A673 (cell line): ENCODE results near the gene SLC35E4. TPM values are rescaled to one million over a fixed set of nuclear protein-coding genes. Genes with fewer than 3 reads are reported as not detected.

Source experiments
- BruUV-seq: library from RNA; stranded (reverse); fragments of 400-500 nt; replicated peaks from 2 replicates; lab custom pipeline; 2021; lab: Mats Ljungman, UMichigan
- CTCF ChIA-PET: fragments of 300-600 bp; sonication (Branson Sonifier 250); formaldehyde crosslinking; loops from one replicate; lab custom pipeline; 2022; ENCODE audit warnings: antibody characterized with exemption; lab: Charles Lee
- POLR2A ChIA-PET: fragments of 300-600 bp; sonication (Branson Sonifier 250); formaldehyde crosslinking; loops from one replicate; lab custom pipeline; 2022; ENCODE audit warnings: antibody characterized with exemption; ENCODE audit not compliant: low non-redundant PET; lab: Charles Lee
- DNase-seq: peaks from one replicate; pipeline ENCODE4 v3.0.0-alpha.2; 2015; ENCODE audit warnings: low spot score
- H3K27ac ChIP-seq: fragments of 200-600 bp; sonication (generic); 2 replicates; pipeline ENCODE4 v1.5.1; 2016; ENCODE audit warnings: mixed run types, low read depth, mild to moderate bottlenecking, mixed read lengths, antibody characterized with exemption, low read length; ENCODE audit not compliant: poor library complexity, severe bottlenecking
- H3K27me3 ChIP-seq: fragments of 200-600 bp; sonication (generic); replicated peaks from 2 replicates; pipeline ENCODE4 v1.6.1; 2017; ENCODE audit warnings: mixed run types, low read depth, mild to moderate bottlenecking, mixed read lengths, antibody characterized with exemption, low read length; ENCODE audit not compliant: insufficient read depth, poor library complexity
- H3K36me3 ChIP-seq: fragments of 200-600 bp; sonication (generic); 2 replicates; pipeline ENCODE4 v1.6.1; 2016; ENCODE audit warnings: mixed run types, mild to moderate bottlenecking, mixed read lengths, antibody characterized with exemption, low read length; ENCODE audit not compliant: insufficient read depth, poor library complexity, severe bottlenecking
- H3K4me1 ChIP-seq: fragments of 200-600 bp; sonication (generic); 2 replicates; pipeline ENCODE4 v1.6.1; 2017; ENCODE audit warnings: mixed run types, mild to moderate bottlenecking, mixed read lengths, antibody characterized with exemption, low read length; ENCODE audit not compliant: insufficient read depth, poor library complexity, severe bottlenecking
- H3K4me3 ChIP-seq: fragments of 200-600 bp; sonication (generic); 2 replicates; pipeline ENCODE4 v1.5.1; 2016; ENCODE audit warnings: low read depth, mixed run types, mild to moderate bottlenecking, mixed read lengths, low read length; ENCODE audit not compliant: poor library complexity, severe bottlenecking
- H3K9me3 ChIP-seq: fragments of 200-600 bp; sonication (generic); 2 replicates; pipeline ENCODE4 v1.6.1; 2016; ENCODE audit warnings: mixed run types, low read depth, mild to moderate bottlenecking, mixed read lengths, antibody characterized with exemption, low read length; ENCODE audit not compliant: poor library complexity, severe bottlenecking
- EZH2 ChIP-seq: fragments of 200-600 bp; sonication (generic); IDR thresholded peaks from 2 replicates; pipeline ENCODE4 v1.6.1; 2017; ENCODE audit warnings: borderline replicate concordance, low read depth, mild to moderate bottlenecking, mixed read lengths, antibody characterized with exemption, low read length; ENCODE audit not compliant: poor library complexity, severe bottlenecking
- intact Hi-C: fragments of 100-400 bp; cut with micrococcal nuclease; formaldehyde crosslinking; loops from one replicate; pipeline ENCODE4 v1.10.0; 2022; ENCODE audit not compliant: unreplicated experiment
- total RNA-seq: library from RNA; stranded (reverse); gene quantifications from 2 replicates; pipeline ENCODE4 v1.2.3, GENCODE V29; 2021
- TF ChIP-seq, protein P1 (sequence below): fragments of 300-800, 200-600 bp; sonication (generic); conservative IDR thresholded peaks from 2 replicates; pipeline ENCODE4 v1.5.1; 2017; ENCODE audit warnings: low read depth, mild to moderate bottlenecking, antibody characterized with exemption, low read length, moderate library complexity, mixed read lengths

Gene SLC35E4
- total RNA-seq, 1 experiment from 2014 or later = 2.4 TPM

DNA sequence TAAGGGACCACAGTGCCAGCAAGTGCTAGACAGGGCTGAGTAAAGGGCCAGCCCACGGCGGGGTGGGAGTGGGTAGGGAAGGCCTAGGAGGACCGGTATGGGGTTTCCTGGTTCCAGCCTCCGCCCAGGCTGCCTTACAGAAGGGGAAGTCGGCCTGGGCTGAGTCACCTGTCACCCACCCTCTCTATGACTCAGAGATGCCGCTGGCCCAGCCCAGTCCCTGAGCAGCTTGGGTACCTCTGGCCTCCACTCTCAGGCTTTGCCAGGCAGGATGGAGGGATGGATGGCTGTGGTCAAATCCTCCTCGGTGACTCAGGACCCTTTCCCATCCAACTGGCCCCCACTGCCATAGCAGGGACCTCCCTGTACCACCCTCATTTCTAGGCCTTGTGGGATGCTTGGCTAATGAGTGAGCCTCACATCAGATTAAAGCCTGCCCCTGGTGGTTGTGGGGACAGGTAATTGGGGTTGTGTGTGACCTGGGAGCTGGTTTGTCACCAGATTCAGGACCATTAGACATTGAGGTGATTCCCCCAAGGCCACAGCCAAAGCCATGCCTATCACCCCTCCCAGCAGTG, 13.9 kb downstream of the SLC35E4 start:
- TF ChIP-seq, protein P1, sequence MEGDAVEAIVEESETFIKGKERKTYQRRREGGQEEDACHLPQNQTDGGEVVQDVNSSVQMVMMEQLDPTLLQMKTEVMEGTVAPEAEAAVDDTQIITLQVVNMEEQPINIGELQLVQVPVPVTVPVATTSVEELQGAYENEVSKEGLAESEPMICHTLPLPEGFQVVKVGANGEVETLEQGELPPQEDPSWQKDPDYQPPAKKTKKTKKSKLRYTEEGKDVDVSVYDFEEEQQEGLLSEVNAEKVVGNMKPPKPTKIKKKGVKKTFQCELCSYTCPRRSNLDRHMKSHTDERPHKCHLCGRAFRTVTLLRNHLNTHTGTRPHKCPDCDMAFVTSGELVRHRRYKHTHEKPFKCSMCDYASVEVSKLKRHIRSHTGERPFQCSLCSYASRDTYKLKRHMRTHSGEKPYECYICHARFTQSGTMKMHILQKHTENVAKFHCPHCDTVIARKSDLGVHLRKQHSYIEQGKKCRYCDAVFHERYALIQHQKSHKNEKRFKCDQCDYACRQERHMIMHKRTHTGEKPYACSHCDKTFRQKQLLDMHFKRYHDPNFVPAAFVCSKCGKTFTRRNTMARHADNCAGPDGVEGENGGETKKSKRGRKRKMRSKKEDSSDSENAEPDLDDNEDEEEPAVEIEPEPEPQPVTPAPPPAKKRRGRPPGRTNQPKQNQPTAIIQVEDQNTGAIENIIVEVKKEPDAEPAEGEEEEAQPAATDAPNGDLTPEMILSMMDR = no peak
- no peak for TF ChIP-seq EZH2
- POLR2A ChIA-PET = interaction anchor here (0.6 kb wide), 1 partner anchor 60 kb away, joined by 3 read pairs; no protein-coding TSS in a partner anchor

DNA sequence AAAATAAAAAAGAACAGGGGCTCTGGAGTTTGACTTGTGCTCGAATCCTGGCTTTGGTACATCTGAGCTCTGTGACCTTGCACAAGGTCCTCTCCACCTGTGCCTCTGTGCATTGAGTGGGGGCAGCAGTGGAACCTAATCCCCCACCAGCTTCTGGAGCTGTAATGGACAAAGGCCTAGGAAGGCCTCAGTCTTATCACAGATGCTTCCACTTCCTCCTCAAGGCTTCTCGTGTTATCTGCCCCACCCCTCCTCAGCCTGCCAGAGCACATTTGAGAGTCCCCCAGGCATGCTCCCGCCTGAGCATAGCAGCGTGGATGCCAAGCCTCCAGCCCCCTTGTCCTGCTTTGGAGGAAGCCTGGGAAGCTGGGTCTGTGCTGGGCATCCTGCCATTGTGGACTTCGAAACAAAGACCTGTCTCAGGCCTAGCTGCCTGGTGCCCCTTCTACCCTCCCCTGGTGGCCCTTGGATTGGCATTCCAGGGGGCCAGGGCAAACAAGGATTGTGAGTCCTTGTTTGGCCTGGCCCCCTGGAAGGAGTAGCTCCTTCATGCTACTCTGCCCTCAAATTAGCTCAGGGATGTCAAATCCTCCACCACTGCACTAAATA, 15.0 kb downstream of the SLC35E4 start:
- H3K36me3 ChIP-seq = no peaks in the 10 kb centered on the region
- TF ChIP-seq, protein P1 = no peak
- no peak for TF ChIP-seq EZH2
- CTCF ChIA-PET = no interaction called here
- no TSS peak for BruUV-seq
- POLR2A ChIA-PET = interaction anchor here (0.6 kb wide), 1 partner anchor 61 kb away, joined by 3 read pairs; no protein-coding TSS in a partner anchor
- no peak for DNase-seq
- intact Hi-C loops = no loop called here
- peaks cover 7% of the 10 kb centered on the region for H3K4me1 ChIP-seq
- no peaks in the 10 kb centered on the region for H3K9me3 ChIP-seq
- H3K4me3 ChIP-seq = no peak overlapping the region
- H3K27me3 ChIP-seq = no peaks in the 10 kb centered on the region
- no peak overlapping the region for H3K27ac ChIP-seq

More for the DNA sequence above, 13.9 kb downstream of the SLC35E4 start:
- CTCF ChIA-PET = no interaction called here
- Histone ChIP-seq H3K4me1 (peaks cover 7% of the 10 kb centered on the region), H3K9me3 (no peaks in the 10 kb centered on the region), H3K27ac (no peak overlapping the region), H3K4me3 (no peak overlapping the region), H3K36me3 (no peaks in the 10 kb centered on the region), H3K27me3 (no peaks in the 10 kb centered on the region)
- no TSS peak for BruUV-seq
- intact Hi-C loops = no loop called here
- DNase-seq = no peak

DNA sequence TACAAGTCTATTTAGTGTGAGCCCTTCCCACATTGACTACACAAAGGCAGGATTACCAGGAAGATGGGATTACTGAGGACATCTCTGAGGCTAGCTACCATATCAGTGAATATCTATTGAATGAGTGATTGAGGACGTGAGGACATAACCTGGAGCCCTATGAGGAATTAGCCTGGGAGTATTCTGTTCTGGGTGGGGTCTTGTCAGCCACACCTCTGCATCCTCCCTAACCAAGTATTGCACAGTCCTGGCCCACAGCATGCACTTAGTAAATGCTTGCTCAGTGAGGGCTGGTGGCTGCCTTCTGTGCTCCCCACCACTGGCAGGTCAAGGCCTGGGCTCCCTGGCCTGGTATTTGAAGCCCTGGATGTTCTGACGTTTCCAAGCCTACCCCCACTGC, 17.3 kb downstream of the SLC35E4 start:
- no peaks in the 10 kb centered on the region for H3K36me3 ChIP-seq
- intact Hi-C loops = no loop called here
- no TSS peak for BruUV-seq
- no peak overlapping the region for H3K27ac ChIP-seq
- no peaks in the 10 kb centered on the region for H3K9me3 ChIP-seq
- CTCF ChIA-PET = no interaction called here
- DNase-seq = no peak
- H3K4me3 ChIP-seq = no peak overlapping the region
- TF ChIP-seq, protein P1 = no peak
- no peak for TF ChIP-seq EZH2
- no peaks in the 10 kb centered on the region for H3K27me3 ChIP-seq
- H3K4me1 ChIP-seq = peaks cover under 1% of the 10 kb centered on the region
- POLR2A ChIA-PET = no interaction called here
